ENCODE data around the gene KRIT1. TPM values are rescaled to one million over a fixed set of nuclear protein-coding genes. Genes with fewer than 3 reads are reported as not detected.
A peak's percentile ranks its signal among the peaks of the same experiment; 100 is the strongest.

The KRIT1 gene
- polyA plus RNA-seq, 1 of the 3 experiments (the other 2 are of a cell fraction), result 38.5 TPM

DNA sequence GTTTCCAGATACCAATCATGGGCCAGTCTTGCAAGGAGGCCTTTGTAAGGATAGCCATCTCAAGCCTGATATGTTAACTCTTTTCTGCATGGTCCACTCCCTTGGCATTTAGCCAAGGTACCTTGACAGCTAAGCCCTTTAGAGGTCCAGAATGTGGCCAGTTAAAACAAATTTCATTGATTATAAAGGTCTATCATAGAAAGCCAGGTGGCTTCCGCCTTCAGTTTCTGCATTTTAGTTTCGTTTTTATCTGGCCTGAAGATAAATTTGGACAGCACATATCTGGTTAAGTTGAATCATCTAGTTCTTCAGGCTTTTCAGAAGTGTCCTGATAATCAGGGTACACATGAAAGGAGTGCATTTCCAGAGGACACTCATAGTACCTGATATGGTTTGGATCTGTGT, 30.7 kb upstream of the KRIT1 start:
- H3F3A ChIP-seq (replicated peaks; ENCODE audit: insufficient read depth), result no peaks in the 10 kb centered on the region
- H3K4me1 ChIP-seq (ENCODE audit: control insufficient read depth in 1 of 2, insufficient read depth in 2 of 2, low read depth in 1 of 2, low read length in 1 of 2), result peaks cover 0 to 8% of the 10 kb centered on the region in 2 experiments; a peak in 1 of 4 replicates
- no peaks in the 10 kb centered on the region for H3K9me2 ChIP-seq
- 93% methylated on average over 2 of the region's 2 CpGs for WGBS (ENCODE audit: low lambda C conversion rate)
- no peak overlapping the region for H3K4me3 ChIP-seq (ENCODE audit: low read depth in 2 of 2, low read length in 1 of 2)
- H4K20me1 ChIP-seq (ENCODE audit: insufficient read depth), result peaks cover 10% of the 10 kb centered on the region; the same call in 1 of the 2 replicates
- peaks cover 95% of the 10 kb centered on the region for H3K79me2 ChIP-seq (ENCODE audit: insufficient read depth)
- TF ChIP-seq NFIC (IDR thresholded peaks at IDR 0.05; ENCODE audit: borderline replicate concordance) (0 out of 2 replicates have a peak, but pooled peaks have one; percentile 38), ELF1 (IDR thresholded peaks at IDR 0.05) (no peak)
- peaks cover 0 to 10% of the 10 kb centered on the region in 2 experiments for H3K36me3 ChIP-seq (replicated peaks in 1 of 2; ENCODE audit: control insufficient read depth in 1 of 2, insufficient read depth in 2 of 2, low read length in 1 of 2)
- H3K27me3 ChIP-seq (ENCODE audit: insufficient read depth), result no peaks in the 10 kb centered on the region
- H3K4me2 ChIP-seq, result no peak overlapping the region
- ChIA-PET POLR2A (no interaction called here), CTCF (interaction anchor here (0.6 to 2.2 kb wide), 2 partner anchors 13 to 141 kb away, joined by 4 read pairs; no protein-coding TSS in a partner anchor)
- no peak overlapping the region for H2AFZ ChIP-seq (ENCODE audit: low read depth)
- H3K27ac ChIP-seq (ENCODE audit: low read depth in 2 of 2, low read length in 1 of 2), result no peak overlapping the region
- H3K9ac ChIP-seq, result no peak overlapping the region
- no peaks in the 10 kb centered on the region for H3K9me3 ChIP-seq
- no peak for DNase-seq

DNA sequence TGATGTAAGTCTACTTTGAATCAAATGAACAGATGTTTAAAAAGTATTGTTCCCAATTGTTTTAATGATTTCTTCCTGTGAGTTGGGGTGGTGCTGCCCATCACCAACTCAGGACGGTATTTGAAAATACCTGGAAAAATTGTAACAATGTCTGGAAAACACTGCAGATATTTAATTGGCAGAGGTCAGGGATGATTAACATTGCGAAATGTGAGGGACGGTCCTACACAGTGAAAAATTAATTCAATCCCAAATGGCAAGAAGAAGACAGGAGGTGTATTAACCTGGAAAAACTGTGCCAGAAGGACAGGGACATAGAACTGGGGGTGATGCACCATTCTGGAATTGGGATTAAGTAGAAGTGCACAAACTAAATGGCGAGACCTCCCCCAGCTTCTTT, 29.6 kb upstream of the KRIT1 start:
- TF ChIP-seq MEF2A (IDR thresholded peaks at IDR 0.05; ENCODE audit: borderline replicate concordance, low read depth) (no peak), TCF12 (IDR thresholded peaks at IDR 0.05) (no peak), FOXJ3 (CRISPR knock-in tag; IDR thresholded peaks at IDR 0.05) (no peak), RCOR1 (IDR thresholded peaks at IDR 0.05; ENCODE audit: low read length) (no peak), NRF1 (IDR thresholded peaks at IDR 0.05; ENCODE audit: low read depth, low read length) (no peak), SIN3A (IDR thresholded peaks at IDR 0.05; ENCODE audit: borderline replicate concordance, low read depth, low read length) (no peak), SMC3 (IDR thresholded peaks at IDR 0.05; ENCODE audit: low read depth, low read length) (no peak)
- TF ChIP-seq, protein P1, sequence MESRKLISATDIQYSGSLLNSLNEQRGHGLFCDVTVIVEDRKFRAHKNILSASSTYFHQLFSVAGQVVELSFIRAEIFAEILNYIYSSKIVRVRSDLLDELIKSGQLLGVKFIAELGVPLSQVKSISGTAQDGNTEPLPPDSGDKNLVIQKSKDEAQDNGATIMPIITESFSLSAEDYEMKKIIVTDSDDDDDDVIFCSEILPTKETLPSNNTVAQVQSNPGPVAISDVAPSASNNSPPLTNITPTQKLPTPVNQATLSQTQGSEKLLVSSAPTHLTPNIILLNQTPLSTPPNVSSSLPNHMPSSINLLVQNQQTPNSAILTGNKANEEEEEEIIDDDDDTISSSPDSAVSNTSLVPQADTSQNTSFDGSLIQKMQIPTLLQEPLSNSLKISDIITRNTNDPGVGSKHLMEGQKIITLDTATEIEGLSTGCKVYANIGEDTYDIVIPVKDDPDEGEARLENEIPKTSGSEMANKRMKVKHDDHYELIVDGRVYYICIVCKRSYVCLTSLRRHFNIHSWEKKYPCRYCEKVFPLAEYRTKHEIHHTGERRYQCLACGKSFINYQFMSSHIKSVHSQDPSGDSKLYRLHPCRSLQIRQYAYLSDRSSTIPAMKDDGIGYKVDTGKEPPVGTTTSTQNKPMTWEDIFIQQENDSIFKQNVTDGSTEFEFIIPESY (IDR thresholded peaks at IDR 0.05; ENCODE audit: borderline replicate concordance, low read depth), result no peak
- TF ChIP-seq, protein P2, sequence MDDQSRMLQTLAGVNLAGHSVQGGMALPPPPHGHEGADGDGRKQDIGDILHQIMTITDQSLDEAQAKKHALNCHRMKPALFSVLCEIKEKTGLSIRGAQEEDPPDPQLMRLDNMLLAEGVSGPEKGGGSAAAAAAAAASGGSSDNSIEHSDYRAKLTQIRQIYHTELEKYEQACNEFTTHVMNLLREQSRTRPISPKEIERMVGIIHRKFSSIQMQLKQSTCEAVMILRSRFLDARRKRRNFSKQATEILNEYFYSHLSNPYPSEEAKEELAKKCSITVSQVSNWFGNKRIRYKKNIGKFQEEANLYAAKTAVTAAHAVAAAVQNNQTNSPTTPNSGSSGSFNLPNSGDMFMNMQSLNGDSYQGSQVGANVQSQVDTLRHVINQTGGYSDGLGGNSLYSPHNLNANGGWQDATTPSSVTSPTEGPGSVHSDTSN (IDR thresholded peaks at IDR 0.05), result no peak
- Histone ChIP-seq H3K4me2 (no peak overlapping the region), H3K4me1 (ENCODE audit: control insufficient read depth in 1 of 2, insufficient read depth in 2 of 2, low read depth in 1 of 2, low read length in 1 of 2) (peaks cover 0 to 8% of the 10 kb centered on the region in 2 experiments; a peak in 1 of 4 replicates), H3K27ac (ENCODE audit: low read depth in 2 of 2, low read length in 1 of 2) (no peak overlapping the region), H3K9me3 (no peaks in the 10 kb centered on the region), H3F3A (replicated peaks; ENCODE audit: insufficient read depth) (no peaks in the 10 kb centered on the region), H2AFZ (ENCODE audit: low read depth) (no peak overlapping the region), H3K27me3 (ENCODE audit: insufficient read depth) (no peaks in the 10 kb centered on the region), H3K36me3 (replicated peaks in 1 of 2; ENCODE audit: control insufficient read depth in 1 of 2, insufficient read depth in 2 of 2, low read length in 1 of 2) (peaks cover 0 to 10% of the 10 kb centered on the region in 2 experiments), H3K9ac (no peak overlapping the region), H4K20me1 (ENCODE audit: insufficient read depth) (peaks cover 10% of the 10 kb centered on the region; the same call in 1 of the 2 replicates), H3K9me2 (no peaks in the 10 kb centered on the region), H3K79me2 (ENCODE audit: insufficient read depth) (peaks cover 95% of the 10 kb centered on the region), H3K4me3 (ENCODE audit: low read depth in 2 of 2, low read length in 1 of 2) (no peak overlapping the region)
- ChIA-PET POLR2A (no interaction called here), CTCF (interaction anchor here (1.3 to 2.2 kb wide), 3 partner anchors 13 to 171 kb away, joined by 4 to 6 read pairs (median 5); partner anchors contain the start of gene GATAD1)
- 96% methylated on average over 4 of the region's 4 CpGs for WGBS (ENCODE audit: low lambda C conversion rate)
- no peak for DNase-seq
